ENCODE measurements around the gene CHKB. TPM values are rescaled to one million over a fixed set of nuclear protein-coding genes. Genes with fewer than 3 reads are reported as not detected.

The CHKB gene
- total and polyA plus RNA-seq, 10 of the 15 experiments (the other 5 are each of a cell fraction or from before 2014, with no cell fraction given) = 10.0 to 93.9 (median 57.0) TPM

GRCh38 chr22:50530877-50531545, 51.6 kb downstream of the CHKB start (continued):
- 0 out of 2 replicates have a peak, but pooled peaks have one; percentile 12 for TF ChIP-seq ELK1 (IDR thresholded peaks at IDR 0.05; ENCODE audit: low read depth, low read length)
- no peak for TF ChIP-seq YBX1 (IDR thresholded peaks at IDR 0.05)
- peak; percentile 22; the same call in 1 of the 2 replicates for TF ChIP-seq ESRRA (IDR thresholded peaks at IDR 0.05; ENCODE audit: low read length)
- TF ChIP-seq EED (IDR thresholded peaks at IDR 0.05; ENCODE audit: low read depth) = no peak
- TF ChIP-seq RBBP5 (conservative IDR thresholded peaks at IDR 0.05) = no peak
- no peak for TF ChIP-seq ZNF592 (IDR thresholded peaks at IDR 0.05)
- no peak for TF ChIP-seq SP1 (IDR thresholded peaks at IDR 0.05; ENCODE audit: low read depth, low read length)
- TF ChIP-seq BACH1 (IDR thresholded peaks at IDR 0.05; ENCODE audit: borderline replicate concordance) = peak; percentile 97
- TF ChIP-seq MEF2A (IDR thresholded peaks at IDR 0.05; ENCODE audit: insufficient read depth, low read depth, low read length) = 0 out of 2 replicates have a peak, but pooled peaks have one; percentile 11
- no peak for TF ChIP-seq STAT3 (IDR thresholded peaks at IDR 0.05; ENCODE audit: low read depth, low read length)
- peak; percentile 82; the same call in 2 of the 3 replicates for TF ChIP-seq POU2F2 (IDR thresholded peaks at IDR 0.05; ENCODE audit: borderline replicate concordance, low read depth, low read length)
- TF ChIP-seq CHD1 (IDR thresholded peaks at IDR 0.05; ENCODE audit: low read depth, low read length) = peak; percentile 86; the same call in 1 of the 2 replicates
- peak; percentile 57; the same call in 1 of the 2 replicates for TF ChIP-seq TAF1 (IDR thresholded peaks at IDR 0.05; ENCODE audit: borderline replicate concordance, low read depth, low read length)
- no peak for TF ChIP-seq HDAC6 (IDR thresholded peaks at IDR 0.05; ENCODE audit: unreplicated experiment)
- TF ChIP-seq FOXK2 (IDR thresholded peaks at IDR 0.05) = no peak
- 0 out of 2 replicates have a peak, but pooled peaks have one; percentile 56 for TF ChIP-seq STAT1 (conservative IDR thresholded peaks at IDR 0.05)
- peak; percentile 93 for TF ChIP-seq MLLT1 (IDR thresholded peaks at IDR 0.05)
- TF ChIP-seq SMAD5 (IDR thresholded peaks at IDR 0.05; ENCODE audit: low read depth) = peak; percentile 74; the same call in 1 of the 2 replicates
- no peak; the same call in 1 of the 2 replicates for TF ChIP-seq DPF2 (IDR thresholded peaks at IDR 0.05)
- no peak for TF ChIP-seq ZNF207 (IDR thresholded peaks at IDR 0.05; ENCODE audit: borderline replicate concordance)
- TF ChIP-seq USF1 (IDR thresholded peaks at IDR 0.05; ENCODE audit: borderline replicate concordance, extremely low read length, insufficient read depth, low read depth, low read length) = no peak

Data from GM12878 (cell line).